22Rv1 (cell line): ENCODE results near the gene FEV.

Source experiments
- CTCF ChIP-seq: fragments of 450-650 bp; IDR thresholded peaks from 2 replicates; pipeline ENCODE4 v1.5.1; 2017; ENCODE audit warnings: mild to moderate bottlenecking
- ZFX ChIP-seq: fragments of 450-650 bp; IDR thresholded peaks from 2 replicates; pipeline ENCODE4 v1.6.1; 2017; ENCODE audit warnings: antibody characterized with exemption, borderline replicate concordance

DNA sequence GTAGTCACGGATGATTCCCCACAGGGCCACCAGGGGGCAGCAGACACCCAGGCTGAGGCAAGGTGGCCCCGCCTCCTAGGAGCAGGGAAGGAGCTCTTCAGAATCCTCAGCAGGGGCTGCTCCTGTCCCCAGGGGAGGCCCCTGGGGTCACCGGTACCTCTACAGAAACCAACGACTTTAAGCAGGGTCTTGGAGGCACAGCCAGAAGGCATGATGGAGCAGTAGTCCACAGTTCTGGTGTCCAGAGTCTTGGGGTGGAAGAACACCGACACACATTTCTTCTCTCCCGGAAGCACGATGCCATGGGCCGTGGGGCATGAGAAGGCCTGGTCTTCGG lies 44.8 kb upstream of the FEV start:
- TF ChIP-seq CTCF, result peak; percentile 96
- TF ChIP-seq ZFX, result no peak
